Activated CD4-positive, alpha-beta T cell treated with anti-CD3 and anti-CD28 coated beads, Interleukin-2, amount 50 U/mL, for 24 hours (primary cell): ENCODE measurements around the gene B3GALT5.

Experiments
- DNase-seq, 2 donors: peaks; one replicate each; pipeline ENCODE4 v3.0.0-alpha.2; 2020; ENCODE audit warnings: low read depth in 1 of 2, low spot score in 1 of 2

B3GALT5 gene

DNA sequence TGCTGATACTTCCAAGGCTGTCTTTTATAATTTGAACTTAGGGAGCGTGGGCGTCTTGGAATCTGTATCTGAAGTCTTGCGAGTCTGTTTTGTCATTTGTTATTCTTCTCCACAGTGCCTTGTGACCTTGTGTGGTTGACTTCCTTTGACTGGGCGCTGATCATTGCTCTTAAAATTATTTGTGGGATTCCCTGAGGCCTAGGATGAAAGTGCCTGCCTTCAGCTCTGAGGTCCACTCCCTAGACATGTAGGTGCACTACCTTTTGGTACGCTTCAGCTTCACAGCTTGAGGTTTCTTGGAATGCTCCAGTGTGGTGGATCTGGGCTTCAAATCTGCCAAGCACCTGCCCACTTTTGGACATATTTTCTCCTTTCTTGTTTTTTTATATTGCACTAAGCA lies 82.0 kb downstream of the B3GALT5 start:
- DNase-seq: no peak

DNA sequence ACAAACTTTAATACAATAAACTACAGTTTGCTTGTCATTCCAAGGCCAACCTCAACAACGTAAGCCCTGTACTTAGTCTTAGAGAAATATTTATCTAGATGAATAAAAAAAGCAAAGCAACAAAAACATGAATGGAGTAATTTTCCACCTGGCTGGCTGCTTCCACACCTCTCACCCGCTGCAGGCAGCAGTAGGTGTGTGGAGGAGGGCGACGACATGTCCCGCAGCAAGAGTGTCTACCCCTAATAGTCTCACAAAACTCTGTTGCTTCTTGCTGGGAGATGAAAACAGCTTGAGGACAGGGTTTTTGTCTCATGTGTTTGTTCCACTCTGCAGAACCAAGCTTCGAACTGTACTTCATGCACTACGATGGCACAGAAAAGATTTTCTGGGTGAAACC lies 83.5 kb downstream of the B3GALT5 start:
- DNase-seq: no peak

DNA sequence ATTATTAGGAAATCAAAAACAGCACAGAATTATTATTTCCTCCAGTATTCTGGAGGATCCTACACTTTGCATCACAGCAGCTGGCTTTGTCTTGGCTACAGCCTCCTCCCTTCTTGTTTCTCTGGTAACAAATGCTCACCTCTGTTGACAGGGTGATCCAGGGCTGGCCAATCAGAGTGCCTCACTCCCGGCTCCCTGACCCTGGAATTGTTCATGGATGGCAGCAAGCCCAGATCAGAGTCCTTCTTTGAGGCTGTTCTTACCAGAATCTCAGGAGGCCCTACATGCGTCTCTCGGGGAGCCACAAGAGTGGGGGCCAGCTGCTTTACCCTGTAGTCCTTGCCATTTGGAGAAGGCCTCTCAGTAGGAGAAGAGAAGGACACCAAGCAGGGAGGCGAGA lies 83.9 kb downstream of the B3GALT5 start:
- DNase-seq: no peak

DNA sequence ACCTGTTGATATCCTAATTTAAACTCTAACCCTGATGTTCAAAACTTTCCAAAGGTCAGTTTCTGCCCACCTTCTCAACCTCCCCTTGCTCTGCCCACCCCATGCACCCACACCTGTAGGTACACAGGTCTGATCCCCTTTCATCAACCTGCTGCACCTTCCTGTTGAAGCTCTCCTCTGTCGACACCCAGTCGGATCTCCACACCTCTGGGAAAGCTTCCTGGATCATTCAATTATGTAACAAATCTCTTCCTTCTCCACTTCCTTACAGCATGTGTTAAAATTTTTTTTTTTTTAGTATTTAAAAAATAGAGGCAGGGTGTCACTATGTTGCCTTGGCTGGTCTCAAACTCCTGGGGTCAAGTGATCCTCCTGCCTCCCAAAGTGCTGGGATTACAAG lies 87.6 kb downstream of the B3GALT5 start:
- no peak for DNase-seq

DNA sequence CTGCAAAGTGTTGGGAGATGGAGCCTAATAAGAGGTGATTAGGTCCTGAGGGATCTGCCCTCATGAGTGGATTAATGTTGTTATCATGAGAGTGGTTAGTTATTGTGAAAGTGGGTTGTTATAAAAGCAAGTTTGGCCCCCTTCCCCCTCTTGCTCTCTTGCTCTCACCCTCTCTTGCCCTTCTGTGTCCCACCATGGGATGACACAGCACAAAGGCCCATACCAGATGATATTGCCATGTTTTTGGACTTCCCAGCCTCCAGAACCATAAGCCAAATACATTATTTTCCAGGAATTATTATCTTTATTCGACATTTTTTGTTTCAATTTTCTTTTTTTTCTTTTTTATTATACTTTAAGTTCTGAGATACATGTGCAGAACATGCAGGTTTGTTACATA lies 90.8 kb downstream of the B3GALT5 start:
- DNase-seq: no peak

DNA sequence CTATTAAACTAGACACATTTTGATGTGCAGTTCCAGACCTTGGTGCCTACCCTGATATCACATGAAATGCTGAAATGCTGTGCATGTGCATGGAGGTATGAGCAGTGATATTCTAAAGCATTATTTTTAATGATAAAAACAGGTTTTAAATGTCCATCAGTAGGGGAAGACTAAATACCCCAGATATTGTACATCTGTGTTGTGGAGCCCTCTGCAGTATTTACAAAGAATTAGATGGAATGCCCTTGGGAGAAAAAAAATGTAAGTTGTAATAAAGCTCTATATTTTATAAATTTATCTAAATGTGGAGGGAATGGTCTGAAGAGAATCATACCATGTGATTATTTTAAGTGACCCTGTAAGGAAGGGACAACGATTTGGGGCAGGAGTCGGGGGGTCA lies 93.1 kb downstream of the B3GALT5 start:
- no peak for DNase-seq

DNA sequence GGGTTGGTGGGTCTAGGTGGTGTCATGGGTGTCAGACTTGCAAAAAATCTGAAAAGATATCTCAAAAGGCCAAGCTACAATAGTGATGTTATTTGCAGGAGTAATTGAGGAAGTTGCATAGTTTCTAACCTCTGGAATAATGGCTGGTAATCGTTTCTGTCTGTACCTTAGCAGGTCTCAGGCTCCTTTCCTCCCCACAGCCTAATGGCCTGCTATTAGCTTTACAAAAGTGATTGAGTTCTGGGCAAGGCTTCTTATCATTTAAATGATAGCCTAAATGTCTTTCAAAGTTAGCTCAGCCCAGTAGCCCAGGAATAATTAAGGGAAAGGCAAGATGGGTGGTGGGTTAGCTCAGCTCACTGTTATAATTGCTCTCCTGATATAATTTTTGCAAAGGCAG lies 94.6 kb downstream of the B3GALT5 start:
- no peak for DNase-seq

DNA sequence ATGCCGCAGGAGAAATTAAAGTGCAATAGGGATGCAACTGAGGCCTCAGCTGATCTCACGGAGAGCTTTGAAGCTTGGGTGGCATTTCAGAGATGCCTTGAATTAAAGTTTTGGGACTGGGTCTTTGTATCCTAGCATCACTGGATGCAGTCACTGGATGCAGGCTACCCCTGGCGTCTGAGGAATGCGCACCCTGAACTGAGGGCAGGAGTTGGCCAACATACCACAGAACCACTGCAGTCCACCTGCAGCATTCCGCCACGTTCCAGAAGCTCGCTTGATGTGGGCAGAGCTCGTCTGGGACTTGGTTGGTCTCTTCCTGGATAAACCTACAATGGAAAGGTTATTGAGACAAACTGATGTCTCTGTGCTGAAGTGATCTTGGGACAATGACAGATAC lies 98.1 kb downstream of the B3GALT5 start:
- no peak for DNase-seq

DNA sequence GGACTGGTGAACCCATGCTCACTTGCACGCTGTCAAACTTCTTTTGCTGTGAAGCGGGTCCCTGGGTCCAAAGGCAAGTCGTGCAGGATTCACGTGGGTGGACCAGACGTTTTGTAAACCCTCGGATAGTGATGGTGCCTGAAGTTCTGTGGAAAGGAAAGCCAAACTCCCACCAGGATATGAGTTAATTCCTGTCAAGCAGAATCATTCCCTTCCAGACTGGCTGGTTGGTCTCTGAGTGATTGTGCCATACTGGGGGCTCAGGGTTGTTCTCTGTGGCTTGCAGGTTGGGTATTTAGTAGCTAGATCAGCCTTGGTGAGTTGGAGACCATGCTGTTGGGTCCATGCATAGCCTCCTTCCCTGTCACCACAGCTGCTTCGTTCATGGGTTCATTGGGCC lies 99.5 kb downstream of the B3GALT5 start:
- DNase-seq: no peak

DNA sequence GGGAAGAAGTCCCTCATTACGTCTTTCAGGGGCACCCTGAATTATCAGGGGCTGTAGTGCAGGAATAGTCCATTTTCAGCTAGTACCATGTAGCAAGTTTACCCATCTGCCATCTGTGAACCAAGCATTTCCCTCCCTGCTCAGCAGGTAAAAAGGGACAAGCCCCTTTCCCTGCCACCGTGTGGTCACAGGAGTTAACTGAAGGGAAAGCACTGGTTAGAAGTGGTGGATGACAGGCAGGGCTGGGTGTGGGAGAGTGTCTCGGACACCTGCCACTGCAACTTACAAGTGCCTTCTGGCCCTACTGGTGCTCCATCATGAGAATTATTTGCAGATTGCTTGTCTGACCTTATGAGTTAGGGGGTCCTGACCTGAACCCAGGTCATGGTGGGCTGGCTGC lies 100.2 kb downstream of the B3GALT5 start:
- no peak for DNase-seq

DNA sequence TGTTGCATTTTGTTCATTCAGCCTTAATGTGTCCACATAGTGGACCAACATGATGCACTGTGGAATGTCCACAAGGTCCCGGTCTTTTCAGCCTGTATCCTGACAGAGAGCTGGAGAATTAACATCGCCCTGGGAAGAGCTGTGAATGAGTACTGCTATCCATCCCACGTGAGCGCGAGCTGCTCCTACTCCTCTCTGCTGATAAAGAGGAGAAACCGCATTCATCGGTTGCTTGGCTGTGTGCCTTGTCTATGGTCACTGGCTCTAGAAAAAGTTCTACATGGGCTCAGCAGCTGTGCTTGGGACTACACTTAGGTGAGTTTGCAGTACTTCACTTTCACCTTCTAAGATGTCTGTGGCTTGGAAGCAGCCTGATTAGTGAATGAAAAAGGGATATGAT lies 101.2 kb downstream of the B3GALT5 start:
- no peak for DNase-seq

DNA sequence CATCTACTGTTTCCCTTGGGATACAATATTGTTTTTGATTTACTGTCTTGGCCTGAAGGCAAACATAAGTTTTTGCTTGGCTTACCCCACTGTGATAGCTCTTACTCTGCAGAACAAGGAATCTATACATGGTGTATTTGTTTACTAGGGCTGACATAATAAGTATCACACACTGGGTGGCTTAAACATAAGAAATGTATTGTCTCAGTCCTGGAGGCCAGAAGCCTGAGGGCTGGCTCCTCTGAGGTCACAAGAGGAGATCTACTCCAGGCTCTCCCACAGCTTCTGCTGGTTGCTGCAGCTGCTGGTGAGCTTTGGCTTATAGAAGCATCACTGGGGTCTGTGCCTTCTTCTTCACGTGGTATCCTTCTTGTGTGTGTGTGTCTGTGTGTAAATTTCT lies 101.6 kb downstream of the B3GALT5 start:
- no peak for DNase-seq

DNA sequence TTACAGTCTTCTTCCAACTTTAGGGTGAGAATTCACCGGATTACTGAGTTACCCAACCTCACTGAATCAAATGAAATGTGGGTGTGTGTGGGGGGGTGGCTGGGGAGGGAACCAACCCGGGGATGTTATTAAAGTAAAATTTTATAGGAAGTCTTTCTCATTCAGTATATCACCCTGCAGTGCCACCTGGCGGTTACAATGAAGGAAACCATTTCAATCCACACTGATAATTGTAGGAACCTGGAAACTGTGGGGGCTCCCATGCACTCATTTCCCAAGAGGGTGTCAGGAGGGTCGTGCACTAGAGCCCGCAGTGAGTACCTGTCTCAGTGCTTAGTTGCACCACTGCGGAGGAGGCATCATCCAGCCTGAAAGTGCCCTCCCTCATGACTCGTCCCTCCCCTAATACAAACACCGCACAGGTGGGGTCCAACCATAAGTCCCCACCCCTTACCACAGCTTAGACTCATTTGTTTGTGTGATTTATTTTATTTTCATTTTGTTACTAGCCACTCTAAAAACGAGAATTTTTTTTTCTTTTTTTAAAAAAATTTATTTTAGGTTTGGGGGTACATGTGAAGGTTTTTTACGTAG lies 103.2 kb downstream of the B3GALT5 start:
- peak in 1 of 2 donors; percentile 7 for DNase-seq

DNA sequence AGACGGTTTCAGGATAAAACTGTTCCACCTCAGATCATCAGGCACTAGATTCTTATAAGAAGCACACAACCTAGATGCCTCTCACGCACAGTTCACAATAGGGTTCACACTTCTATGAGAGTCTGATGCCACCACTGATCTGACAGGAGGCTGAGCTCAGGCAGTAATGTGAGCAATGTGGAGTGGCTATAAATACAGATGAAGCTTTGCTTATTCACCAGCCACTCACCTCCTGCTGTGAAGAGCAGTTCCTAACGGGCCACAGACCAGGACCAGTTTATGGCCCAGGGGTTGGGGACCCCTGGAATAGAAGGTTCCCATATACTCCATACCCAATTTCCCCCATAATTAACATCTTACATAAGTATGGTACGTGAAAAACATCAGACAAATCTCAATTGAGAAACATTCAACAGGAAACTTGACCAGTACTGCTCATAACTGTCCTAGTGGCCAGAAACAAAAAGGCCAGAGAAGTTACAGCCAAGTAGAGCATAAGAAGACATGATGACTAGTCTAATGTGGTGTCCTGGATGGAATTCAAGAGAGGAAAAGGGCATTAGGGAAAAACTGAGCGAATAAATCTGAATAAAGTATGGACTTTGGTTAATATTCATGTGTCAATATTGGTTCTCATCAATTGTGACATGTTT lies 107.5 kb downstream of the B3GALT5 start:
- no peak for DNase-seq

DNA sequence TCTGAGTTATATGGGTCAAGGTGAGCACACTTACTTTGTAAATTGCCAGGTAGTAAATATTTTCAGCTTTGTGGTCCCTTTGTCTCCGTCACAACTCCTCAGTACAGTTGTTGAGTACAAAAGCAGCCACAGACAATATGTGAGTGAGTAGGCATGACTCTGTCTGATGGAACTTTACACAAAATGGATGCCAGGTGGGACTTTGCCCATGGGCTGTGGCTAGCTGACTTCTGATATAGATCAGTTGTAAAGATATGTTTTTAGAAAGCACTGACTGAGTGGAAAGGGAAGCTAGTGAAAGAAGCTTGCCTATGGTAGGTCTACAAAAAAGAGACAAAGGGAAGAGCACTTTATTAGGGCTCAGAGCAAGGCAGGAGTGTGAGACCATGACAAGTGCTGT lies 109.1 kb downstream of the B3GALT5 start:
- no peak for DNase-seq
